GM23338 (cell line): ENCODE measurements around the gene NDUFAF8. TPM values are rescaled to one million over a fixed set of nuclear protein-coding genes. Genes with fewer than 3 reads are reported as not detected.

Source experiments
- ATAC-seq: fragments of 200-7000 bp; cut with Tn5 transposase; 3 replicates; pipeline ENCODE4 v1.9.1; 2020
- DNase-seq: peaks from one replicate; pipeline ENCODE4 v3.0.0-alpha.2; 2015; ENCODE audit warnings: low spot score
- H2AFZ ChIP-seq: fragments of 200-600 bp; sonication (generic); 2 replicates; pipeline ENCODE4 v1.8.0; 2016; ENCODE audit warnings: antibody characterized with exemption, mild to moderate bottlenecking, moderate library complexity
- H3F3A ChIP-seq: fragments of 200-600 bp; sonication (generic); replicated peaks from 2 replicates; pipeline ENCODE4 v1.8.0; 2017; ENCODE audit warnings: antibody characterized with exemption, mixed run types, low read depth
- H3K27ac ChIP-seq: fragments of 200-600 bp; sonication (generic); 2 replicates; pipeline ENCODE4 v1.6.1; 2016; ENCODE audit warnings: low read depth
- H3K27me3 ChIP-seq: fragments of 200-600 bp; sonication (generic); 2 replicates; pipeline ENCODE4 v1.8.0; 2016; ENCODE audit warnings: mild to moderate bottlenecking, mixed run types, moderate library complexity; ENCODE audit not compliant: insufficient read depth
- H3K36me3 ChIP-seq: fragments of 200-600 bp; sonication (generic); 2 replicates; pipeline ENCODE4 v1.8.0; 2016; ENCODE audit warnings: mild to moderate bottlenecking; ENCODE audit not compliant: insufficient read depth
- H3K4me1 ChIP-seq: fragments of 200-600 bp; sonication (generic); 2 replicates; pipeline ENCODE4 v1.8.0; 2016; ENCODE audit warnings: mild to moderate bottlenecking, moderate library complexity; ENCODE audit not compliant: insufficient read depth
- H3K4me2 ChIP-seq: fragments of 200-600 bp; sonication (generic); 2 replicates; pipeline ENCODE4 v1.7.1; 2017; ENCODE audit warnings: mixed run types
- H3K4me3 ChIP-seq: fragments of 200-600 bp; sonication (generic); 2 replicates; pipeline ENCODE4 v1.6.1; 2016; ENCODE audit warnings: mixed run types
- H3K79me2 ChIP-seq: fragments of 200-600 bp; sonication (generic); replicated peaks from 2 replicates; pipeline ENCODE4 v1.8.0; 2017; ENCODE audit warnings: mild to moderate bottlenecking; ENCODE audit not compliant: insufficient read depth
- H3K9me2 ChIP-seq: fragments of 200-600 bp; sonication (generic); 2 replicates; pipeline ENCODE4 v1.8.0; 2017; ENCODE audit not compliant: insufficient read depth
- H4K20me1 ChIP-seq: fragments of 200-600 bp; sonication (generic); replicated peaks from 2 replicates; pipeline ENCODE4 v1.8.0; 2017; ENCODE audit warnings: mild to moderate bottlenecking; ENCODE audit not compliant: insufficient read depth
- H3K27ac Mint-ChIP-seq: 2 replicates; pipeline ENCODE4 v1.8.0; 2020; ENCODE audit warnings: inconsistent platforms, mild to moderate bottlenecking, moderate library complexity, mixed read lengths
- H3K27me3 Mint-ChIP-seq: 3 replicates; pipeline ENCODE4 v1.8.0; 2022; ENCODE audit warnings: low read depth, mild to moderate bottlenecking, moderate library complexity, mixed read lengths, inconsistent platforms; ENCODE audit not compliant: insufficient read depth, poor library complexity
- H3K36me3 Mint-ChIP-seq: 3 replicates; pipeline ENCODE4 v1.8.0; 2021; ENCODE audit warnings: low read depth, mild to moderate bottlenecking, inconsistent platforms, moderate library complexity, mixed read lengths
- H3K4me1 Mint-ChIP-seq: 3 replicates; pipeline ENCODE4 v1.8.0; 2020; ENCODE audit warnings: mild to moderate bottlenecking, inconsistent platforms, mixed read lengths
- H3K4me3 Mint-ChIP-seq: 3 replicates; pipeline ENCODE4 v1.8.0; 2021; ENCODE audit warnings: moderate library complexity, mild to moderate bottlenecking, inconsistent platforms, mixed read lengths
- H3K9me3 Mint-ChIP-seq: 3 replicates; pipeline ENCODE4 v1.8.0; 2020; ENCODE audit warnings: moderate library complexity, mild to moderate bottlenecking, inconsistent platforms, mixed read lengths
- CREB1 ChIP-seq: fragments of 250-450 bp; sonication (Bioruptor Pico); IDR thresholded peaks from 2 replicates; pipeline ENCODE4 v1.5.0; 2020; ENCODE audit warnings: low read depth, mild to moderate bottlenecking, moderate library complexity
- EZH2 ChIP-seq: fragments of 200-600 bp; sonication (generic); IDR thresholded peaks from one replicate; pipeline ENCODE4 v1.8.0; 2017; ENCODE audit warnings: antibody characterized with exemption, mild to moderate bottlenecking, low read depth; ENCODE audit not compliant: unreplicated experiment
- EZH2phosphoT487 ChIP-seq: fragments of 200-600 bp; sonication (generic); IDR thresholded peaks from one replicate; pipeline ENCODE4 v1.8.1; 2018; ENCODE audit warnings: antibody characterized with exemption; ENCODE audit not compliant: unreplicated experiment
- JUNB ChIP-seq: IDR thresholded peaks from one replicate; pipeline ENCODE4 v1.6.1; 2016; ENCODE audit warnings: antibody characterized with exemption; ENCODE audit not compliant: unreplicated experiment
- NANOG ChIP-seq: IDR thresholded peaks from 2 replicates; pipeline ENCODE4 v1.6.1; 2016; ENCODE audit warnings: antibody characterized with exemption, borderline replicate concordance
- POLR2AphosphoS5 ChIP-seq: IDR thresholded peaks from 2 replicates; pipeline ENCODE4 v1.6.1; 2016; ENCODE audit warnings: antibody characterized with exemption, low read depth
- STAT1 ChIP-seq: IDR thresholded peaks from one replicate; pipeline ENCODE4 v1.6.1; 2016; ENCODE audit warnings: antibody characterized with exemption; ENCODE audit not compliant: unreplicated experiment
- ZNF114 ChIP-seq: fragments of 250-450 bp; sonication (Bioruptor Pico); IDR thresholded peaks from 2 replicates; pipeline ENCODE4 v1.5.0; 2020; ENCODE audit warnings: mild to moderate bottlenecking, moderate library complexity
- ZNF331 ChIP-seq: fragments of 250-450 bp; sonication (Bioruptor Pico); IDR thresholded peaks from 2 replicates; pipeline ENCODE4 v1.5.0; 2020; ENCODE audit warnings: low read depth, mild to moderate bottlenecking, moderate library complexity
- polyA plus RNA-seq: library from polyadenylated mRNA; unstranded; fragments of >200 nt; fragmentation: Nextera tagmentation; extraction: Ambion mirVana; gene quantifications from 2 replicates; pipeline ENCODE4 v1.2.1, GENCODE V29; 2016
- total RNA-seq: library from RNA; depleted of rRNA; stranded (reverse); fragments of >200 nt; shearing (Covaris generic); gene quantifications from 2 replicates; pipeline ENCODE4 v1.2.3, GENCODE V29; 2014
- TF ChIP-seq, protein P1 (sequence below): fragments of 250-450 bp; sonication (Bioruptor Pico); IDR thresholded peaks from 2 replicates; pipeline ENCODE4 v1.5.0; 2020; ENCODE audit warnings: mild to moderate bottlenecking, moderate library complexity
- TF ChIP-seq, protein P2 (sequence below): IDR thresholded peaks from one replicate; pipeline ENCODE4 v1.6.1; 2018; ENCODE audit warnings: antibody characterized with exemption; ENCODE audit not compliant: unreplicated experiment
- TF ChIP-seq, protein P3 (sequence below), 2 experiments: fragments of 200-600 bp in 1 of 2; sonication (generic) in 1 of 2; conservative IDR thresholded peaks; 2 replicates each; pipeline versions ENCODE4 v1.5.1 to v1.6.1; 2016 to 2017; ENCODE audit warnings: antibody characterized with exemption in 2 of 2, low read depth in 2 of 2, mild to moderate bottlenecking in 2 of 2, moderate library complexity in 1 of 2
- TF ChIP-seq, protein P4 (sequence below): IDR thresholded peaks from 2 replicates; pipeline ENCODE4 v1.6.1; 2016; ENCODE audit warnings: antibody characterized with exemption

NDUFAF8 gene
- total and polyA plus RNA-seq, 2 experiments from 2014 or later = 21.5 to 156 TPM

DNA sequence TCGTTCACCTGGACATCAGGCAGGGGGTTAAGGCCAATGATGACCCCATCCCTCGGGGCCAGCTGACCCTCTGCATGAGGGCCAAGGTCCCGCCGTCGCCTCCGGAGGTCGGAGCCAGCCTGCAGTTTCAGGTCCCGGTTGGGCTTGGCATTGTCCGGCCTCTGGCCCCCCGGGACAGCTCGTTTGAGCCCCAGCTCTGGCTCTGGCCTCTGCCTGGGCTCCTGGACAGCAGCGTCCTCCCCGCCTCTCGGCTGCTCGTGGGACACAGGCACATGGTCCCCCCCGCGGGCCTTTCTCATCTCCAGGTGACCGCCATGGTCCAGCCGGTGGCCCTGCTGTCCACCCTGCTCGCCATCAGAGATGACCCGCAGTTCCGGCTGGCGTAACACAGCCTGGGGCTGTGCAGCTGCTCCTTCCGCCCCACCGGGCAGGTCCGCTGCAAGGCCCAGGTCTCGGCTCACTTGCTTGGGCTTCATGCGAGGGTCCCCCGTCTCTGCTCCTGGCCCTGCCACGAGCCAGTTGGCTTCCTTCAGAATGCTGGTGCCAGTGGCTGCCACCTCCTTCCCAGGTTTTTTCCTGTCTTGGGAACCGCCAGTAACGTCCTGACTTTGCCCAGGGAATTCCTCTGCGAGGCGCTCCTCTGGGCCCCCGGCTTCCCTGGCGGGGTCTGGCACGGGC is 6.7 kb downstream of the NDUFAF8 start:
- H3K4me1 ChIP-seq = no peaks in the 10 kb centered on the region; the same call in 1 of the 2 replicates
- no peak overlapping the region for H2AFZ ChIP-seq
- peaks cover 20% of the 10 kb centered on the region for H3K36me3 Mint-ChIP-seq
- peaks cover 7% of the 10 kb centered on the region; the same call in 1 of the 2 replicates for H3F3A ChIP-seq
- H4K20me1 ChIP-seq = peaks cover 6% of the 10 kb centered on the region; the same call in 1 of the 2 replicates
- H3K27me3 Mint-ChIP-seq = peaks cover 24% of the 10 kb centered on the region
- no peak overlapping the region for H3K27ac ChIP-seq
- peaks cover 2% of the 10 kb centered on the region for H3K79me2 ChIP-seq
- no peak overlapping the region for H3K27ac Mint-ChIP-seq
- ATAC-seq (no peak), DNase-seq (no peak)
- H3K27me3 ChIP-seq = no peaks in the 10 kb centered on the region
- H3K4me3 Mint-ChIP-seq = no peak overlapping the region
- no peak overlapping the region for H3K4me3 ChIP-seq
- peaks cover 19% of the 10 kb centered on the region for H3K4me1 Mint-ChIP-seq
- TF ChIP-seq POLR2AphosphoS5 = no peak
- TF ChIP-seq, protein P1, sequence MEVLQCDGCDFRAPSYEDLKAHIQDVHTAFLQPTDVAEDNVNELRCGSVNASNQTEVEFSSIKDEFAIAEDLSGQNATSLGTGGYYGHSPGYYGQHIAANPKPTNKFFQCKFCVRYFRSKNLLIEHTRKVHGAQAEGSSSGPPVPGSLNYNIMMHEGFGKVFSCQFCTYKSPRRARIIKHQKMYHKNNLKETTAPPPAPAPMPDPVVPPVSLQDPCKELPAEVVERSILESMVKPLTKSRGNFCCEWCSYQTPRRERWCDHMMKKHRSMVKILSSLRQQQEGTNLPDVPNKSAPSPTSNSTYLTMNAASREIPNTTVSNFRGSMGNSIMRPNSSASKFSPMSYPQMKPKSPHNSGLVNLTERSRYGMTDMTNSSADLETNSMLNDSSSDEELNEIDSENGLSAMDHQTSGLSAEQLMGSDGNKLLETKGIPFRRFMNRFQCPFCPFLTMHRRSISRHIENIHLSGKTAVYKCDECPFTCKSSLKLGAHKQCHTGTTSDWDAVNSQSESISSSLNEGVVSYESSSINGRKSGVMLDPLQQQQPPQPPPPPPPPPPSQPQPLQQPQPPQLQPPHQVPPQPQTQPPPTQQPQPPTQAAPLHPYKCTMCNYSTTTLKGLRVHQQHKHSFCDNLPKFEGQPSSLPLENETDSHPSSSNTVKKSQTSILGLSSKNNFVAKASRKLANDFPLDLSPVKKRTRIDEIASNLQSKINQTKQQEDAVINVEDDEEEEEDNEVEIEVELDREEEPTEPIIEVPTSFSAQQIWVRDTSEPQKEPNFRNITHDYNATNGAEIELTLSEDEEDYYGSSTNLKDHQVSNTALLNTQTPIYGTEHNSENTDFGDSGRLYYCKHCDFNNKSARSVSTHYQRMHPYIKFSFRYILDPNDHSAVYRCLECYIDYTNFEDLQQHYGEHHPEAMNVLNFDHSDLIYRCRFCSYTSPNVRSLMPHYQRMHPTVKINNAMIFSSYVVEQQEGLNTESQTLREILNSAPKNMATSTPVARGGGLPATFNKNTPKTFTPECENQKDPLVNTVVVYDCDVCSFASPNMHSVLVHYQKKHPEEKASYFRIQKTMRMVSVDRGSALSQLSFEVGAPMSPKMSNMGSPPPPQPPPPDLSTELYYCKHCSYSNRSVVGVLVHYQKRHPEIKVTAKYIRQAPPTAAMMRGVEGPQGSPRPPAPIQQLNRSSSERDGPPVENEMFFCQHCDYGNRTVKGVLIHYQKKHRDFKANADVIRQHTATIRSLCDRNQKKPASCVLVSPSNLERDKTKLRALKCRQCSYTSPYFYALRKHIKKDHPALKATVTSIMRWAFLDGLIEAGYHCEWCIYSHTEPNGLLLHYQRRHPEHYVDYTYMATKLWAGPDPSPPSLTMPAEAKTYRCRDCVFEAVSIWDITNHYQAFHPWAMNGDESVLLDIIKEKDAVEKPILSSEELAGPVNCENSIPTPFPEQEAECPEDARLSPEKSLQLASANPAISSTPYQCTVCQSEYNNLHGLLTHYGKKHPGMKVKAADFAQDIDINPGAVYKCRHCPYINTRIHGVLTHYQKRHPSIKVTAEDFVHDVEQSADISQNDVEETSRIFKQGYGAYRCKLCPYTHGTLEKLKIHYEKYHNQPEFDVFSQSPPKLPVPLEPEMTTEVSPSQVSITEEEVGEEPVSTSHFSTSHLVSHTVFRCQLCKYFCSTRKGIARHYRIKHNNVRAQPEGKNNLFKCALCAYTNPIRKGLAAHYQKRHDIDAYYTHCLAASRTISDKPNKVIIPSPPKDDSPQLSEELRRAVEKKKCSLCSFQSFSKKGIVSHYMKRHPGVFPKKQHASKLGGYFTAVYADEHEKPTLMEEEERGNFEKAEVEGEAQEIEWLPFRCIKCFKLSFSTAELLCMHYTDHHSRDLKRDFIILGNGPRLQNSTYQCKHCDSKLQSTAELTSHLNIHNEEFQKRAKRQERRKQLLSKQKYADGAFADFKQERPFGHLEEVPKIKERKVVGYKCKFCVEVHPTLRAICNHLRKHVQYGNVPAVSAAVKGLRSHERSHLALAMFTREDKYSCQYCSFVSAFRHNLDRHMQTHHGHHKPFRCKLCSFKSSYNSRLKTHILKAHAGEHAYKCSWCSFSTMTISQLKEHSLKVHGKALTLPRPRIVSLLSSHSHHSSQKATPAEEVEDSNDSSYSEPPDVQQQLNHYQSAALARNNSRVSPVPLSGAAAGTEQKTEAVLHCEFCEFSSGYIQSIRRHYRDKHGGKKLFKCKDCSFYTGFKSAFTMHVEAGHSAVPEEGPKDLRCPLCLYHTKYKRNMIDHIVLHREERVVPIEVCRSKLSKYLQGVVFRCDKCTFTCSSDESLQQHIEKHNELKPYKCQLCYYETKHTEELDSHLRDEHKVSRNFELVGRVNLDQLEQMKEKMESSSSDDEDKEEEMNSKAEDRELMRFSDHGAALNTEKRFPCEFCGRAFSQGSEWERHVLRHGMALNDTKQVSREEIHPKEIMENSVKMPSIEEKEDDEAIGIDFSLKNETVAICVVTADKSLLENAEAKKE (CRISPR knock-in tag) = no peak
- TF ChIP-seq, protein P2, sequence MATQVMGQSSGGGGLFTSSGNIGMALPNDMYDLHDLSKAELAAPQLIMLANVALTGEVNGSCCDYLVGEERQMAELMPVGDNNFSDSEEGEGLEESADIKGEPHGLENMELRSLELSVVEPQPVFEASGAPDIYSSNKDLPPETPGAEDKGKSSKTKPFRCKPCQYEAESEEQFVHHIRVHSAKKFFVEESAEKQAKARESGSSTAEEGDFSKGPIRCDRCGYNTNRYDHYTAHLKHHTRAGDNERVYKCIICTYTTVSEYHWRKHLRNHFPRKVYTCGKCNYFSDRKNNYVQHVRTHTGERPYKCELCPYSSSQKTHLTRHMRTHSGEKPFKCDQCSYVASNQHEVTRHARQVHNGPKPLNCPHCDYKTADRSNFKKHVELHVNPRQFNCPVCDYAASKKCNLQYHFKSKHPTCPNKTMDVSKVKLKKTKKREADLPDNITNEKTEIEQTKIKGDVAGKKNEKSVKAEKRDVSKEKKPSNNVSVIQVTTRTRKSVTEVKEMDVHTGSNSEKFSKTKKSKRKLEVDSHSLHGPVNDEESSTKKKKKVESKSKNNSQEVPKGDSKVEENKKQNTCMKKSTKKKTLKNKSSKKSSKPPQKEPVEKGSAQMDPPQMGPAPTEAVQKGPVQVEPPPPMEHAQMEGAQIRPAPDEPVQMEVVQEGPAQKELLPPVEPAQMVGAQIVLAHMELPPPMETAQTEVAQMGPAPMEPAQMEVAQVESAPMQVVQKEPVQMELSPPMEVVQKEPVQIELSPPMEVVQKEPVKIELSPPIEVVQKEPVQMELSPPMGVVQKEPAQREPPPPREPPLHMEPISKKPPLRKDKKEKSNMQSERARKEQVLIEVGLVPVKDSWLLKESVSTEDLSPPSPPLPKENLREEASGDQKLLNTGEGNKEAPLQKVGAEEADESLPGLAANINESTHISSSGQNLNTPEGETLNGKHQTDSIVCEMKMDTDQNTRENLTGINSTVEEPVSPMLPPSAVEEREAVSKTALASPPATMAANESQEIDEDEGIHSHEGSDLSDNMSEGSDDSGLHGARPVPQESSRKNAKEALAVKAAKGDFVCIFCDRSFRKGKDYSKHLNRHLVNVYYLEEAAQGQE = no peak
- TF ChIP-seq, protein P3, sequence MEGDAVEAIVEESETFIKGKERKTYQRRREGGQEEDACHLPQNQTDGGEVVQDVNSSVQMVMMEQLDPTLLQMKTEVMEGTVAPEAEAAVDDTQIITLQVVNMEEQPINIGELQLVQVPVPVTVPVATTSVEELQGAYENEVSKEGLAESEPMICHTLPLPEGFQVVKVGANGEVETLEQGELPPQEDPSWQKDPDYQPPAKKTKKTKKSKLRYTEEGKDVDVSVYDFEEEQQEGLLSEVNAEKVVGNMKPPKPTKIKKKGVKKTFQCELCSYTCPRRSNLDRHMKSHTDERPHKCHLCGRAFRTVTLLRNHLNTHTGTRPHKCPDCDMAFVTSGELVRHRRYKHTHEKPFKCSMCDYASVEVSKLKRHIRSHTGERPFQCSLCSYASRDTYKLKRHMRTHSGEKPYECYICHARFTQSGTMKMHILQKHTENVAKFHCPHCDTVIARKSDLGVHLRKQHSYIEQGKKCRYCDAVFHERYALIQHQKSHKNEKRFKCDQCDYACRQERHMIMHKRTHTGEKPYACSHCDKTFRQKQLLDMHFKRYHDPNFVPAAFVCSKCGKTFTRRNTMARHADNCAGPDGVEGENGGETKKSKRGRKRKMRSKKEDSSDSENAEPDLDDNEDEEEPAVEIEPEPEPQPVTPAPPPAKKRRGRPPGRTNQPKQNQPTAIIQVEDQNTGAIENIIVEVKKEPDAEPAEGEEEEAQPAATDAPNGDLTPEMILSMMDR (conservative IDR thresholded peaks at IDR 0.05; ENCODE audit: low read depth in 2 of 2) = no peak
- TF ChIP-seq, protein P4, sequence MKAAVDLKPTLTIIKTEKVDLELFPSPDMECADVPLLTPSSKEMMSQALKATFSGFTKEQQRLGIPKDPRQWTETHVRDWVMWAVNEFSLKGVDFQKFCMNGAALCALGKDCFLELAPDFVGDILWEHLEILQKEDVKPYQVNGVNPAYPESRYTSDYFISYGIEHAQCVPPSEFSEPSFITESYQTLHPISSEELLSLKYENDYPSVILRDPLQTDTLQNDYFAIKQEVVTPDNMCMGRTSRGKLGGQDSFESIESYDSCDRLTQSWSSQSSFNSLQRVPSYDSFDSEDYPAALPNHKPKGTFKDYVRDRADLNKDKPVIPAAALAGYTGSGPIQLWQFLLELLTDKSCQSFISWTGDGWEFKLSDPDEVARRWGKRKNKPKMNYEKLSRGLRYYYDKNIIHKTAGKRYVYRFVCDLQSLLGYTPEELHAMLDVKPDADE = no peak
- TF ChIP-seq ZNF114 (CRISPR knock-in tag) = no peak
- no peak for TF ChIP-seq NANOG
- no peak for TF ChIP-seq EZH2
- no peak for TF ChIP-seq ZNF331 (CRISPR knock-in tag)
- TF ChIP-seq STAT1 = no peak
- no peak for TF ChIP-seq CREB1
- no peak for TF ChIP-seq JUNB
- TF ChIP-seq EZH2phosphoT487 = no peak
- no peak overlapping the region for H3K4me2 ChIP-seq
- no peaks in the 10 kb centered on the region for H3K9me2 ChIP-seq
- peaks cover 3% of the 10 kb centered on the region; the same call in 2 of the 3 replicates for H3K9me3 Mint-ChIP-seq
- no peaks in the 10 kb centered on the region for H3K36me3 ChIP-seq
